ENCODE data around the gene LZTS3.
"Not testable (repeated sequence)": the region's sequence is repeated elsewhere in the genome, so short reads cannot be mapped to it uniquely, and the experiment has no call there.

GRCh38 chr20:3215359-3215917 is 42.1 kb upstream of the LZTS3 start:
- not testable (repeated sequence) for TF ChIP-seq CSRNP3 (CRISPR knock-in tag; IDR thresholded peaks at IDR 0.05); CREB5 (CRISPR knock-in tag; IDR thresholded peaks at IDR 0.05; ENCODE audit: low read depth); ZFP30 (CRISPR knock-in tag; IDR thresholded peaks at IDR 0.05); RARB (CRISPR knock-in tag; IDR thresholded peaks at IDR 0.05); TCF4 (CRISPR knock-in tag; IDR thresholded peaks at IDR 0.05; ENCODE audit: borderline replicate concordance); TOX (CRISPR knock-in tag; IDR thresholded peaks at IDR 0.05; ENCODE audit: borderline replicate concordance); ZFP3 (CRISPR knock-in tag; IDR thresholded peaks at IDR 0.05); ISL1 (CRISPR knock-in tag; IDR thresholded peaks at IDR 0.05); PATZ1 (CRISPR knock-in tag; IDR thresholded peaks at IDR 0.05; ENCODE audit: borderline replicate concordance)
